Measurements from ENCODE around the gene FYN.
A peak's percentile ranks its signal among the peaks of the same experiment; 100 is the strongest.
"Not testable (repeated sequence)": the region's sequence is repeated elsewhere in the genome, so short reads cannot be mapped to it uniquely, and the experiment has no call there.

Gene FYN

DNA sequence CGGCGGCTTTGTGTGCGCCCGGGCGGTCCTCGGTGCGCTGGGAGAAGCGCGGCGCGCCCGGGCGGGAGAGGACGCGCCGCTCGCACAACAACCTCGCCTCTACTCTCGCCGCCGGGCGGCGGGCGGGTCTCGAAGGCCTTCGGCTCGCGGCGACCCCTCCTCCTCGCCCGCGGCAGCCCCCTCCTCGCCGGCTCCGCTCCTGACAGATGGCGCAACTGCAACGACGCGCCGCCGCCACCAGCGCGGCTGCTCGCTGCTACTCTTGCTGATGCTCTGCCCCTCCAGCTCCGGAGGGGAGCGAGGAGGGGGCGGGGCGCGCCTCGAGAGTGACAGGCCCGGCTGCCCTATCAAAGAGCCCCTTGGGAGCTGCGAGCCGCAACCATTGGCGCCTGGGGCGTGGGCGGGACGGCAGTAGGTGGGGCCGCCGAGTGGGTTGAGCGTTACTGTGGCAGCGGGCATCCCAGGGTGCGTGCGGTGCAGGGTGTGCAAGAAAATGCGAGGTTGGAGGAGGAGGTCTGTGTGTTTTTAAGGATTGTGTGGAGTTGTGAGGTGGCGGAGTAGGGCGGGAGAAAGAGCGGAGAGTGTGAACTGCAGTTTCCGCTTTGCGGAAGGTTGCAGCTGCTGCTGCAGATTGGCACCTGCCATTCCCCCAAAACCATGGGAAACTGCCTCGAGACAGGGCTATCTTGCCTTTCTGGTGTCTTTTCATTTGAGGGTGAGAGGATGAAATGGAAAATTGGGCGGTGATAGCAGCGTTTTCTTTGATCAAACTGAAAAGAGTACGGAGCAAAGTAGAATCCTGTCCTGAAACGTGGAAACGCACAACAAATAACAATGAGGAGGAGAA is at the start of gene FYN:
Gene FYN, minus strand, starts transcription at position 275 of the 847 bp plus-strand sequence. CDS start 153,401 bp downstream, outside the sequence.
- peak; percentile 95 for DNase-seq

GRCh38 chr6:111922454-111923297 is 49.4 kb upstream of the FYN start:
- DNase-seq = peak; percentile 79

DNA sequence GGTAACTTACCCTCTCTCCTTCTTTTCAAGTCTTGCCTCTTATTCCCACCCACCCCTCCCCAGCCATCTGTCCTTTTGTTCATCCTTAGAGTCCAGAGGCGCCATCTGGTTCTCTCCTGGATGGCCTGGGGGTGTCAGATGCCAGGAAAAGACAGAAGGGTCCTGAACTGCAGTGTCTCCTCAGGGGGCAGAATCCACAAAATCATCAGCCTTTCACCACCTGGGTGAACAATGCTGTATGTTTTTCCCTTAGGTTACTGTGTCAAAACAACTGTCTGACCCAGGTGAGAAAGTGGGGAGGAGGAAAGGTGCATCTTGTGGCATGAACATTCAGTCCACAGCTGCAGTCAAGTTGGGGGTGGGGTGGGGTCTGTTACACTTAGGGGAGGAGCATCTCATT is 47.9 kb upstream of the FYN start:
- DNase-seq = no peak

DNA sequence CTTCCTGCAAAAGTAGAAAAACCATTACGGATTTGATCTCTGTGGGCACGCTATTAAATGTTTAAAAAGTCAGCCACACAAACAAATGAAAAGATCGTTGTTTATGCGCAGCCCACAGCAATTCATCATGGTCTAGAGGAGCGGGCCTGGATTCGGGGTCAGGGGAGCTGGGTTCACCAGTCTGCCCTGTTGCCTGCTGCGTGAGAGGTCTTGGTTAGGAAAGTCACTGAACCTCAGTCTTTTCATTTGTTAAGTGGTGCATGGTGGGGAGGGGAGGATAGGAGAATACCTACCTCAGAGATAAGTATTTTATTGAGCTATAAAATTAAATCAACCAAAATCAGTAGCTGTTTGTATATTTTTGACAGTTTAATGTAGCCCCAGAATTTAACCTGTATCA is 47.3 kb upstream of the FYN start:
- no peak for DNase-seq

DNA sequence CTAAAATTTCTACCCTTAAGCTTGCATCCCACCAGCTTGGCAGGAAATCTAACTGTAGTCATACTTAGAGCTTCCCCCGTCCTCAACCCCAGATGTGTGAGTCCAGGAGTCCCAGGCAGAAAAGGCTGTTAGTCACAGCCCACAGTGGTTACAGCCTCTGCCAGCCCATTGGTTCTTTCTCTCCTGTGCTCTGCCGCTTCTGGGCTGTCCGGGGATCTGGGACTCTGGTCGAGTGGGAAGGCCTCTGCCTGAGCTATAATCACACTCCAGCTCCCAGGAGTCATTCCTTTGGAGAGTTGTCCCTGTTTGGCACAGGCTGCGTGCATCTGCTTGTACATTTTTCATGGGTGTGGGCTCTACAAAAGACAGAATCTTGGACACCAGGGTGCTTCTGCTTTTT is 45.6 kb upstream of the FYN start:
- peak; percentile 90 for DNase-seq

GRCh38 chr6:111916747-111917146 is 43.5 kb upstream of the FYN start:
- DNase-seq = no peak

DNA sequence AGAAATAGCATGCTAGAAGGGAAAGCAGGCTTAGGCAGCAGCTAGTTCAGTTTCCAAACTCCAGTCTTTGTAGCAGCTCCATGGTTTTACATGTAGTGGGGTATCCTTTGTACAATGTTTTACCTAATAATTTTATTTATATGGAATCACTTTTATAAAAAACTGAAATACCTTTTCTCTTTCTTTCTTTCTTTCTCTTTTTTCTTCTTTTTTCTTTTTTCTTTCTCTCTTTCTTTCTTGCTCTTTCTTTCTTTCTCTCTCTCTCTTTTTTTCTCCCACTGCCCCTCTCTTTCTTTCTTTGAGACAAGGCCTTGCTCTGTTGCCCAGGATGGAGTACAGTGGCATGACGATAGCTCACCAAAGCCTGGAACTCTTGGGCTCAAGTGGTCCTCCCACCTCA is 41.4 kb upstream of the FYN start:
- DNase-seq = no peak

- no peak for DNase-seq
These were observed 39.7 kb upstream of the FYN start for GRCh38 chr6:111912904-111913303.

- DNase-seq = no peak
These were observed 38.2 kb upstream of the FYN start for GRCh38 chr6:111911428-111911827.

DNA sequence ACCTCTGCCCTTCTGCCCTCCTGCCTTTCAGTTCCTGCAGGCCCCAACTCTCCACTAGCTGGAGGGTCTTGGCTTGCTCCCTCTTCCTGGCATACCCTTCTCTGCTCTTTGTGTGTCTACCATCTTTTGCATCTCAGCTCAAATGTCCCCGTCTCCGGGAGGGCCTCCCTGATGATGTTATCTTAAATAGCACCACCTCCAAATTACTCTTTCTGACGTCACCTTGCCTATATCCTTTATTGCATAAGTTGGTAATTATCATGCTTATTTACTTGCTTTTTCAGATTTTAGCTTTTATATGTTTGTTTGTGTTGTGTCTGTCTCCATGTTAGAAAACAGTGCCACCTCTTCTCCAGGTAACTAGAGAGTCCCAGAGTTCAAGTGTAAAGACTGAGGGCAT is 36.0 kb upstream of the FYN start:
- no peak for DNase-seq

GRCh38 chr6:111908365-111908764 is 35.1 kb upstream of the FYN start:
- not testable (repeated sequence) for DNase-seq

DNA sequence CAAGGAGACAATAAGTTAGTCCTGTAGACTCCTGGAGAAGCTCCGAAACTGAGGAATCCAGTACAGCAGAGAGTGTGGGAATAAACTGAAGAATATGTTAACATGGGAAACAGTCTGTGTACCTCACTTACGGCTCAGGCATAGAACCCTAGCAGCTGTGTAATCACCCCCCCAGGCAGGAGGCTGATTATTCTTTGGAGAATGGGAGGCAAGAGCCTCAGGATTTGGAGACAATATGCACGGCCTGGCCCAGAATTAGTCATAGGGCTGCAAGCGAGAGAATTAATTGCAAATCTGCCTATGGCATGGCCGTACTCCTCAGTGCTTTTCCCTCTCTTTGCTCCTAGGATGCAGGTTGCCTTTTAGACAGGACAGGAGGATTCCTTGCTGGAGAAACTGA is 27.5 kb upstream of the FYN start:
- no peak for DNase-seq

GRCh38 chr6:111899531-111899930 is 26.3 kb upstream of the FYN start:
- DNase-seq = no peak

DNA sequence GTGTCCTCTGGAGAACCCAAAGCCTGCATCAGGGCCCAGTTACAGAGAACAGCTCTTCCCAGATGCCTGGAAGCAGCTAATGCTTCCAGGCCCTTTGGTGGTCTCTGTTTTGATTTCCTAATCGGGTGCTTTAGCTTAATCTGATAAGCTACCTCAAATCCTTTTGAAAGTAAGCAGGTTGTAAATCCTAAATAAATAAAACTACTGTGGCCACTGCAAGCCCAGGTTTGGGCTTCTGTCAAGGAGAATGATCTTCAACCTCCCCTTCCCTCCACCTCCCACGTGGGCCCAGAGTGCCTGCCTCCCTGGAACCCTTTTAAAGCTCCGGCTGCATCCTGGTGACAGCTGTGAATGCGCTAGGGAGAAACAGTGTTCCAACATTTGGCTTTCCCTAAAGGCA is 25.2 kb upstream of the FYN start:
- no peak for DNase-seq

- peak; percentile 7 for DNase-seq
These were observed 21.7 kb upstream of the FYN start for GRCh38 chr6:111894951-111895350.

GRCh38 chr6:111894272-111894671 is 21.0 kb upstream of the FYN start:
- peak; percentile 62 for DNase-seq

DNA sequence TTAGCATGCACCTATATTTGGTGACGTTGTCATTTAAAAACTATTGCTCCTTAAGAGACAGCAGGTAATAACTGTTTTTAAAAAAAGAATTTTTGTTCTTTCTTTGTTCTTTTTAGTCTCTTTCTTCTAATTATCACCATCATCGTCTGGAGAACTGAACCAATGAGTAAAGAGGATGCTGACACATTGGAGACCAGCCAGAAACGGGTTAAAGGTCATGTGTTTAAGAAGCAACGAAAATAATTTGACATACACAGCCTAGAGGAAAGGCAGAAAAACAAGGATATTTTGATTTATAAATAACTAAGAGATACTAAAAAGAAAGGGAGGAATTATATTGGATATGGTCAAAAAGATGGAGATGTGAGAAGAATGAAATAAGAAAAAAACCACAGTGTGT is 19.2 kb upstream of the FYN start:
- no peak for DNase-seq

- peak; percentile 30 for DNase-seq
These were observed 17.7 kb upstream of the FYN start for GRCh38 chr6:111890988-111891387.

DNA sequence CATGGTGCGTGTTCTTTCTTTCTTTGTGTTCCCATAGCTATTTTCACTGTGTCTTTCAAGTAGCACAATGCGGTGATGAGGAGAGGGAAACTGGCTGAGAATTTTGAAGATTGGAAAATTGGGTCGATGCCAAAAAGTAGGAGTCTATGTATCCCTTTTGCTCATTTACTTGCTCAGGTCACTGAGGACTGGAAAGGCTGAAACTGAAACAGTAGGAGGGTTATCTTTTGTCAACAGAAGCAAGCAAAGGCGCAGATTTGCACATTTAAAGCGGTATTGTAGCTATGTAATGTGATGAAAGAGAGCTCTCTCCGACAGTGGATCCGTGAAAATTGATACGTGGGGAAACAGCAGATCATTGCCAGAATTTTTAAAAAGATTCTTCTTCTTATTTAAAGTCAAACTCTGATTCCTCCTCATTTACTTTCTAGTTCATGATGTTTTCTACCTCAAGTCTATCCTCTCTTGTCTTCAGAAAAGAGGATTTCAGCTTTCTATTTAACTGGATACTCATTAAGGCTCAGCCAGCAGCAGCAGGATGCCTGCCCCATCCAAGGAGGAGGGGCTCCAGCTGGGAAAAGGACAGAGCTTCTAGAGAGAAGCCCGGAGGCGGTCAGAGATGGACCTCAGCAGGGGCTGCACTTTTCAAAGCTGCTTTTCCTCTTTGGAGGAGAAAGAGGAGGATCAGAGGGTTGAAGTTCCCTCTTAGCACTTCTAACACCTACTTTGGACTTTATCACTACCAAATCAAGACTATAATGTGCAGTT is 15.9 kb upstream of the FYN start:
- DNase-seq = peak; percentile 31

DNA sequence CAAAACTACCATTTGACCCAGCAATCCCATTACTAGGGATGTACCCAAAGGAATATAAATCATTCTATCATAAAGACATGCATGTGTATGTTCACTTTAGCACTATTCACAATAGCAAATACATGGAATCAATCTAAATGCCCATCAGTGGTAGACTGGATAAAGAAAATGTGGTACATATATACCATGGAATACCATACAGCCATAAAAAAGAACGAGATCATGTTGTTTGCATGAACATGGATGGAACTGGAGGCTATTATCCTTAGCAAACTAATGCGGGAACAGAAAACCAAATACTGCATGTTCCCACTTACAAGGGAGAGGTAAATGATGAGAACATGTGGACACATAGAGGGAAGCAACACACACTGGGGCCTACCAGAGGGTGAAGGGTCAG is 13.5 kb upstream of the FYN start:
- DNase-seq = not testable (repeated sequence)

DNA sequence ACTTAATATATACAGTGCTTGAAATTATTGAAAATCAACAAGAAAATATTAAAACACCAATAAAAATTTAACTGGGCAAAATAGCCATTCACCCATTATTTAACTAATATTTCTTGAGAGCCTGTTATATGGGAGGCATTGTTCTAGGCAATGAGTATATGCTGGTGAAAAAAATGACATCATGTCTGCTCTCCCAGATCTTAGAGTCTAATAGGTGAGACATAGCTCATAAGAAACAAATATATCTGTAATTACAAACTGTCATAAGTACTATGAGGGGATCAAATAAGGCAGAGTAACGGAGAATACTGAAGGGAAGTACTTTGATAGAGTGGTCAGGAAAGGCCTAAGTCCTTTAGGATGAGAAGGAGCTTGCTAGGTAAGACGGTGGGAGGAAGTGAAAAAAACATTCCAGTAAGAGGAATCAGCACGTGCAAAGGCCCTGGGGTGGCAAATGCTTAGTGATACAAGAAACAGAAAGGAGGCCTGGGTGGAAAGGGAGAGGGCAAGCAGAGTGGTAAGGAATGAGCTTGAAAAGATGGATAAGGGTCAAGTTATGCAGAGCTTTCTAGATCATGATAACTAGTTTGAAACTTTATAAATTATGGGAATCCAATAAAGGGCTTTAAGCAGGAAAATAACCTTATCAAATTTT is 12.2 kb upstream of the FYN start:
- no peak for DNase-seq

DNA sequence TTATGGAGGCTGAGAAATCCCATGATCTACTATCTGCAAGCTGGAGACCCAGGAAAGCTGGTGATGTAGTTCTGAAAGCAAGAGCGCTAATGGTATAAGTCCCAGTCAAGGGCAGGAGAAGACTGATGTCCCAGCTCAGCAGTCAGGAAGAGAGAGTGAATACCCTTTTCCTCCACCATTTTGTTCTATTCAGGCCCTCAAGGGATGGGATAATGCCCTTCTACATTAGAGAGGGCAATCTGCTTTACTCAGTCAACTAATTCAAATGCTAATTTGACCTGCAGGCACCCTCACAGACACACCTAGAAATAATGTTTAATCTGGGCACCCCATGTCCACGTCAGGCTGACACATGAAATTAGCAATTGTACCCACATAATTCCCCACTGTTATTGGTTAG is 10.8 kb upstream of the FYN start:
- DNase-seq = no peak

All from fibroblast of upper back skin (primary cell).